ENCODE data around the gene MBTD1.

MBTD1 gene

GRCh38 chr17:51128076-51128475 is 131.8 kb downstream of the MBTD1 start:
- no peak for DNase-seq
- H3K36me3 ChIP-seq, result no peaks in the 10 kb centered on the region
- TF ChIP-seq, protein P1, sequence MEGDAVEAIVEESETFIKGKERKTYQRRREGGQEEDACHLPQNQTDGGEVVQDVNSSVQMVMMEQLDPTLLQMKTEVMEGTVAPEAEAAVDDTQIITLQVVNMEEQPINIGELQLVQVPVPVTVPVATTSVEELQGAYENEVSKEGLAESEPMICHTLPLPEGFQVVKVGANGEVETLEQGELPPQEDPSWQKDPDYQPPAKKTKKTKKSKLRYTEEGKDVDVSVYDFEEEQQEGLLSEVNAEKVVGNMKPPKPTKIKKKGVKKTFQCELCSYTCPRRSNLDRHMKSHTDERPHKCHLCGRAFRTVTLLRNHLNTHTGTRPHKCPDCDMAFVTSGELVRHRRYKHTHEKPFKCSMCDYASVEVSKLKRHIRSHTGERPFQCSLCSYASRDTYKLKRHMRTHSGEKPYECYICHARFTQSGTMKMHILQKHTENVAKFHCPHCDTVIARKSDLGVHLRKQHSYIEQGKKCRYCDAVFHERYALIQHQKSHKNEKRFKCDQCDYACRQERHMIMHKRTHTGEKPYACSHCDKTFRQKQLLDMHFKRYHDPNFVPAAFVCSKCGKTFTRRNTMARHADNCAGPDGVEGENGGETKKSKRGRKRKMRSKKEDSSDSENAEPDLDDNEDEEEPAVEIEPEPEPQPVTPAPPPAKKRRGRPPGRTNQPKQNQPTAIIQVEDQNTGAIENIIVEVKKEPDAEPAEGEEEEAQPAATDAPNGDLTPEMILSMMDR (IDR thresholded peaks at IDR 0.05; ENCODE audit: low read depth, low read length), result no peak
- H3K27me3 ChIP-seq (ENCODE audit: insufficient read depth, low read depth, severe bottlenecking), result no peaks in the 10 kb centered on the region
- no peak overlapping the region for H3K27ac ChIP-seq
- no peaks in the 10 kb centered on the region for H3K9me3 ChIP-seq (ENCODE audit: severe bottlenecking)
- no peak overlapping the region for H3K4me3 ChIP-seq (ENCODE audit: low read depth, low read length)
